ENCODE measurements around the gene CENPC. TPM values are rescaled to one million over a fixed set of nuclear protein-coding genes. Genes with fewer than 3 reads are reported as not detected.

Gene CENPC
- total RNA-seq, 1 experiment from 2014 or later = 19.1 TPM

GRCh38 chr4:67451464-67451863 lies 93.8 kb downstream of the CENPC start:
- Mint-ChIP-seq H3K36me3 (peaks cover 3% of the 10 kb centered on the region; the same call in 1 of the 2 replicates), H3K9me3 (peaks cover 11% of the 10 kb centered on the region), H3K4me1 (no peaks in the 10 kb centered on the region), H3K27me3 (ENCODE audit: low read depth) (no peaks in the 10 kb centered on the region), H3K27ac (no peak overlapping the region), H3K4me3 (no peak overlapping the region)
- TF ChIP-seq CREB1 (CRISPR knock-in tag; IDR thresholded peaks at IDR 0.05) = no peak
- TF ChIP-seq, protein P1, sequence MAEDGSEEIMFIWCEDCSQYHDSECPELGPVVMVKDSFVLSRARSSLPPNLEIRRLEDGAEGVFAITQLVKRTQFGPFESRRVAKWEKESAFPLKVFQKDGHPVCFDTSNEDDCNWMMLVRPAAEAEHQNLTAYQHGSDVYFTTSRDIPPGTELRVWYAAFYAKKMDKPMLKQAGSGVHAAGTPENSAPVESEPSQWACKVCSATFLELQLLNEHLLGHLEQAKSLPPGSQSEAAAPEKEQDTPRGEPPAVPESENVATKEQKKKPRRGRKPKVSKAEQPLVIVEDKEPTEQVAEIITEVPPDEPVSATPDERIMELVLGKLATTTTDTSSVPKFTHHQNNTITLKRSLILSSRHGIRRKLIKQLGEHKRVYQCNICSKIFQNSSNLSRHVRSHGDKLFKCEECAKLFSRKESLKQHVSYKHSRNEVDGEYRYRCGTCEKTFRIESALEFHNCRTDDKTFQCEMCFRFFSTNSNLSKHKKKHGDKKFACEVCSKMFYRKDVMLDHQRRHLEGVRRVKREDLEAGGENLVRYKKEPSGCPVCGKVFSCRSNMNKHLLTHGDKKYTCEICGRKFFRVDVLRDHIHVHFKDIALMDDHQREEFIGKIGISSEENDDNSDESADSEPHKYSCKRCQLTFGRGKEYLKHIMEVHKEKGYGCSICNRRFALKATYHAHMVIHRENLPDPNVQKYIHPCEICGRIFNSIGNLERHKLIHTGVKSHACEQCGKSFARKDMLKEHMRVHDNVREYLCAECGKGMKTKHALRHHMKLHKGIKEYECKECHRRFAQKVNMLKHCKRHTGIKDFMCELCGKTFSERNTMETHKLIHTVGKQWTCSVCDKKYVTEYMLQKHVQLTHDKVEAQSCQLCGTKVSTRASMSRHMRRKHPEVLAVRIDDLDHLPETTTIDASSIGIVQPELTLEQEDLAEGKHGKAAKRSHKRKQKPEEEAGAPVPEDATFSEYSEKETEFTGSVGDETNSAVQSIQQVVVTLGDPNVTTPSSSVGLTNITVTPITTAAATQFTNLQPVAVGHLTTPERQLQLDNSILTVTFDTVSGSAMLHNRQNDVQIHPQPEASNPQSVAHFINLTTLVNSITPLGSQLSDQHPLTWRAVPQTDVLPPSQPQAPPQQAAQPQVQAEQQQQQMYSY (CRISPR knock-in tag; IDR thresholded peaks at IDR 0.05) = no peak
- no peak for TF ChIP-seq RORB (CRISPR knock-in tag; IDR thresholded peaks at IDR 0.05)
- TF ChIP-seq ZNF671 (CRISPR knock-in tag; IDR thresholded peaks at IDR 0.05) = no peak
- TF ChIP-seq ESRRA (CRISPR knock-in tag; IDR thresholded peaks at IDR 0.05; ENCODE audit: borderline replicate concordance) = no peak
- TF ChIP-seq ZNF263 (CRISPR knock-in tag; IDR thresholded peaks at IDR 0.05; ENCODE audit: low read depth) = no peak
- no peak for TF ChIP-seq TCF7 (CRISPR knock-in tag; IDR thresholded peaks at IDR 0.05; ENCODE audit: low read depth)
- TF ChIP-seq JAZF1 (CRISPR knock-in tag; IDR thresholded peaks at IDR 0.05) = no peak
- TF ChIP-seq, protein P2, sequence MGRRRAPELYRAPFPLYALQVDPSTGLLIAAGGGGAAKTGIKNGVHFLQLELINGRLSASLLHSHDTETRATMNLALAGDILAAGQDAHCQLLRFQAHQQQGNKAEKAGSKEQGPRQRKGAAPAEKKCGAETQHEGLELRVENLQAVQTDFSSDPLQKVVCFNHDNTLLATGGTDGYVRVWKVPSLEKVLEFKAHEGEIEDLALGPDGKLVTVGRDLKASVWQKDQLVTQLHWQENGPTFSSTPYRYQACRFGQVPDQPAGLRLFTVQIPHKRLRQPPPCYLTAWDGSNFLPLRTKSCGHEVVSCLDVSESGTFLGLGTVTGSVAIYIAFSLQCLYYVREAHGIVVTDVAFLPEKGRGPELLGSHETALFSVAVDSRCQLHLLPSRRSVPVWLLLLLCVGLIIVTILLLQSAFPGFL (CRISPR knock-in tag; IDR thresholded peaks at IDR 0.05; ENCODE audit: borderline replicate concordance) = no peak
- no peak for TF ChIP-seq ZNF281 (CRISPR knock-in tag; IDR thresholded peaks at IDR 0.05)
- no peak for TF ChIP-seq NR3C1 (CRISPR knock-in tag; conservative IDR thresholded peaks at IDR 0.05; ENCODE audit: low read depth)
- no peak for TF ChIP-seq ZNF232 (CRISPR knock-in tag; IDR thresholded peaks at IDR 0.05)
- no peak for TF ChIP-seq ELF4 (CRISPR knock-in tag; IDR thresholded peaks at IDR 0.05; ENCODE audit: low read depth)
- ATAC-seq = no peak
- no peak for DNase-seq (ENCODE audit: low spot score)
- CTCF ChIA-PET = no interaction called here
- POLR2A ChIA-PET = no interaction called here

GRCh38 chr4:67448621-67449020 lies 96.7 kb downstream of the CENPC start:
- Mint-ChIP-seq H3K27me3 (ENCODE audit: low read depth) (0 out of 2 replicates have a peak, but pooled peaks cover 3% of the 10 kb centered on the region), H3K27ac (no peak overlapping the region), H3K4me1 (no peaks in the 10 kb centered on the region), H3K36me3 (peaks cover 3% of the 10 kb centered on the region; the same call in 1 of the 2 replicates), H3K9me3 (peaks cover 11% of the 10 kb centered on the region), H3K4me3 (no peak overlapping the region)
- CTCF ChIA-PET = no interaction called here
- ATAC-seq (no peak), DNase-seq (ENCODE audit: low spot score) (no peak)
- POLR2A ChIA-PET = no interaction called here
- TF ChIP-seq ZNF317 (CRISPR knock-in tag; IDR thresholded peaks at IDR 0.05; ENCODE audit: borderline replicate concordance, low read depth) = no peak
- no peak for TF ChIP-seq ZNF219 (CRISPR knock-in tag; IDR thresholded peaks at IDR 0.05; ENCODE audit: borderline replicate concordance)
- TF ChIP-seq SMAD3 (CRISPR knock-in tag; IDR thresholded peaks at IDR 0.05; ENCODE audit: borderline replicate concordance) = no peak
- no peak for TF ChIP-seq STAT6 (CRISPR knock-in tag; conservative IDR thresholded peaks at IDR 0.05; ENCODE audit: low read depth)
- TF ChIP-seq ZBTB21 (CRISPR knock-in tag; IDR thresholded peaks at IDR 0.05; ENCODE audit: borderline replicate concordance) = no peak
- no peak for TF ChIP-seq GTF2I (CRISPR knock-in tag; conservative IDR thresholded peaks at IDR 0.05)
- TF ChIP-seq, protein P3, sequence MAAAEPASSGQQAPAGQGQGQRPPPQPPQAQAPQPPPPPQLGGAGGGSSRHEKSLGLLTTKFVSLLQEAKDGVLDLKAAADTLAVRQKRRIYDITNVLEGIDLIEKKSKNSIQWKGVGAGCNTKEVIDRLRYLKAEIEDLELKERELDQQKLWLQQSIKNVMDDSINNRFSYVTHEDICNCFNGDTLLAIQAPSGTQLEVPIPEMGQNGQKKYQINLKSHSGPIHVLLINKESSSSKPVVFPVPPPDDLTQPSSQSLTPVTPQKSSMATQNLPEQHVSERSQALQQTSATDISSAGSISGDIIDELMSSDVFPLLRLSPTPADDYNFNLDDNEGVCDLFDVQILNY (CRISPR knock-in tag; IDR thresholded peaks at IDR 0.05) = no peak
- TF ChIP-seq ZNF281 (CRISPR knock-in tag; IDR thresholded peaks at IDR 0.05) = no peak
- TF ChIP-seq CDX4 (CRISPR knock-in tag; IDR thresholded peaks at IDR 0.05; ENCODE audit: borderline replicate concordance) = no peak

Data from WTC11 (cell line).